ENCODE data around the gene BANK1.
"Not testable (repeated sequence)": the region's sequence is repeated elsewhere in the genome, so short reads cannot be mapped to it uniquely, and the experiment has no call there.

The BANK1 gene

GRCh38 chr4:101871962-101872676 is 81.6 kb downstream of the BANK1 start:
- Mint-ChIP-seq H3K36me3 (ENCODE audit: low read depth) (no peaks in the 10 kb centered on the region), H3K9me3 (no peaks in the 10 kb centered on the region), H3K27ac (no peak overlapping the region), H3K4me1 (ENCODE audit: low read depth) (no peaks in the 10 kb centered on the region), H3K4me3 (no peak overlapping the region), H3K27me3 (peaks cover 15% of the 10 kb centered on the region)
- no peak for DNase-seq

- H3K36me3 Mint-ChIP-seq (ENCODE audit: low read depth) = no peaks in the 10 kb centered on the region
- no peaks in the 10 kb centered on the region for H3K4me1 Mint-ChIP-seq (ENCODE audit: low read depth)
Measured at GRCh38 chr4:101885574-101885973, 95.0 kb downstream of the BANK1 start.

GRCh38 chr4:101886826-101887225 is 96.3 kb downstream of the BANK1 start:
- H3K36me3 Mint-ChIP-seq (ENCODE audit: low read depth) = no peaks in the 10 kb centered on the region
- no peaks in the 10 kb centered on the region for H3K4me1 Mint-ChIP-seq (ENCODE audit: low read depth)
- no peaks in the 10 kb centered on the region for H3K27me3 Mint-ChIP-seq
- peaks cover 7% of the 10 kb centered on the region for H3K9me3 Mint-ChIP-seq
- DNase-seq = no peak
- H3K27ac Mint-ChIP-seq = no peak overlapping the region
- no peak overlapping the region for H3K4me3 Mint-ChIP-seq

More at GRCh38 chr4:101885574-101885973, 95.0 kb downstream of the BANK1 start:
- Mint-ChIP-seq H3K9me3 (peaks cover 3% of the 10 kb centered on the region), H3K27me3 (no peaks in the 10 kb centered on the region), H3K4me3 (no peak overlapping the region), H3K27ac (no peak overlapping the region)
- DNase-seq = no peak

GRCh38 chr4:101888472-101888871 is 97.9 kb downstream of the BANK1 start:
- H3K27me3 Mint-ChIP-seq = no peaks in the 10 kb centered on the region
- H3K36me3 Mint-ChIP-seq (ENCODE audit: low read depth) = no peaks in the 10 kb centered on the region
- no peak overlapping the region for H3K27ac Mint-ChIP-seq
- DNase-seq = no peak
- H3K4me1 Mint-ChIP-seq (ENCODE audit: low read depth) = no peaks in the 10 kb centered on the region
- H3K4me3 Mint-ChIP-seq = no peak overlapping the region
- peaks cover 7% of the 10 kb centered on the region for H3K9me3 Mint-ChIP-seq

- H3K4me1 Mint-ChIP-seq (ENCODE audit: low read depth); DNase-seq; H3K27ac Mint-ChIP-seq; H3K36me3 Mint-ChIP-seq (ENCODE audit: low read depth); H3K4me3 Mint-ChIP-seq; H3K27me3 Mint-ChIP-seq; H3K9me3 Mint-ChIP-seq: not testable (repeated sequence)
Measured at GRCh38 chr4:101905527-101905926, 115.0 kb downstream of the BANK1 start.

GRCh38 chr4:101910786-101911373 is 120.3 kb downstream of the BANK1 start:
- DNase-seq = no peak
- Mint-ChIP-seq H3K36me3 (ENCODE audit: low read depth) (no peaks in the 10 kb centered on the region), H3K4me3 (no peak overlapping the region), H3K27me3 (no peaks in the 10 kb centered on the region), H3K9me3 (no peaks in the 10 kb centered on the region), H3K4me1 (ENCODE audit: low read depth) (no peaks in the 10 kb centered on the region), H3K27ac (no peak overlapping the region)

- Mint-ChIP-seq H3K27me3 (no peaks in the 10 kb centered on the region), H3K4me1 (ENCODE audit: low read depth) (no peaks in the 10 kb centered on the region), H3K9me3 (no peaks in the 10 kb centered on the region), H3K27ac (no peak overlapping the region), H3K36me3 (ENCODE audit: low read depth) (no peaks in the 10 kb centered on the region), H3K4me3 (no peak overlapping the region)
- DNase-seq = no peak
Measured at GRCh38 chr4:101911616-101912015, 121.1 kb downstream of the BANK1 start.

GRCh38 chr4:101914761-101915160 is 124.2 kb downstream of the BANK1 start:
- Mint-ChIP-seq H3K4me1 (ENCODE audit: low read depth) (no peaks in the 10 kb centered on the region), H3K36me3 (ENCODE audit: low read depth) (no peaks in the 10 kb centered on the region), H3K4me3 (no peak overlapping the region), H3K27ac (no peak overlapping the region), H3K9me3 (no peaks in the 10 kb centered on the region), H3K27me3 (no peaks in the 10 kb centered on the region)
- DNase-seq = no peak

GRCh38 chr4:101919373-101919977 is 128.9 kb downstream of the BANK1 start:
- H3K4me1 Mint-ChIP-seq (ENCODE audit: low read depth) = no peaks in the 10 kb centered on the region

GRCh38 chr4:101921370-101921769 is 130.8 kb downstream of the BANK1 start:
- no peaks in the 10 kb centered on the region for H3K27me3 Mint-ChIP-seq
- H3K4me3 Mint-ChIP-seq = no peak overlapping the region
- H3K9me3 Mint-ChIP-seq = no peaks in the 10 kb centered on the region
- H3K36me3 Mint-ChIP-seq (ENCODE audit: low read depth) = no peaks in the 10 kb centered on the region
- no peak overlapping the region for H3K27ac Mint-ChIP-seq
- no peak for DNase-seq
- H3K4me1 Mint-ChIP-seq (ENCODE audit: low read depth) = no peaks in the 10 kb centered on the region

More at GRCh38 chr4:101919373-101919977, 128.9 kb downstream of the BANK1 start:
- Mint-ChIP-seq H3K9me3 (no peaks in the 10 kb centered on the region), H3K36me3 (ENCODE audit: low read depth) (no peaks in the 10 kb centered on the region), H3K27ac (no peak overlapping the region), H3K4me3 (no peak overlapping the region), H3K27me3 (no peaks in the 10 kb centered on the region)
- no peak for DNase-seq

GRCh38 chr4:101931619-101932018 is 141.1 kb downstream of the BANK1 start:
- no peaks in the 10 kb centered on the region for H3K27me3 Mint-ChIP-seq
- H3K27ac Mint-ChIP-seq = no peak overlapping the region
- H3K9me3 Mint-ChIP-seq = peaks cover 1% of the 10 kb centered on the region
- no peak for DNase-seq
- no peaks in the 10 kb centered on the region for H3K36me3 Mint-ChIP-seq (ENCODE audit: low read depth)
- no peaks in the 10 kb centered on the region for H3K4me1 Mint-ChIP-seq (ENCODE audit: low read depth)
- no peak overlapping the region for H3K4me3 Mint-ChIP-seq

GRCh38 chr4:101933855-101934254 is 143.3 kb downstream of the BANK1 start:
- no peak for DNase-seq

GRCh38 chr4:101938836-101939235 is 148.3 kb downstream of the BANK1 start:
- Mint-ChIP-seq H3K36me3 (ENCODE audit: low read depth) (no peaks in the 10 kb centered on the region), H3K9me3 (peaks cover 5% of the 10 kb centered on the region), H3K27ac (no peak overlapping the region), H3K4me1 (ENCODE audit: low read depth) (no peaks in the 10 kb centered on the region), H3K4me3 (no peak overlapping the region), H3K27me3 (peaks cover 11% of the 10 kb centered on the region)
- no peak for DNase-seq

More at GRCh38 chr4:101933855-101934254, 143.3 kb downstream of the BANK1 start:
- no peaks in the 10 kb centered on the region for H3K4me1 Mint-ChIP-seq (ENCODE audit: low read depth)
- peaks cover 6% of the 10 kb centered on the region for H3K27me3 Mint-ChIP-seq
- no peaks in the 10 kb centered on the region for H3K36me3 Mint-ChIP-seq (ENCODE audit: low read depth)
- peaks cover 5% of the 10 kb centered on the region for H3K9me3 Mint-ChIP-seq
- H3K4me3 Mint-ChIP-seq = no peak overlapping the region
- H3K27ac Mint-ChIP-seq = no peak overlapping the region

- no peak overlapping the region for H3K27ac Mint-ChIP-seq
- no peaks in the 10 kb centered on the region for H3K36me3 Mint-ChIP-seq (ENCODE audit: low read depth)
- no peak overlapping the region for H3K4me3 Mint-ChIP-seq
- DNase-seq = no peak
- no peaks in the 10 kb centered on the region for H3K4me1 Mint-ChIP-seq (ENCODE audit: low read depth)
- H3K27me3 Mint-ChIP-seq = peaks cover 16% of the 10 kb centered on the region
- peaks cover 1% of the 10 kb centered on the region for H3K9me3 Mint-ChIP-seq
Measured at GRCh38 chr4:101941816-101942358, 151.4 kb downstream of the BANK1 start.

GRCh38 chr4:101942891-101943290 is 152.4 kb downstream of the BANK1 start:
- Mint-ChIP-seq H3K4me1 (ENCODE audit: low read depth) (no peaks in the 10 kb centered on the region), H3K27me3 (peaks cover 11% of the 10 kb centered on the region), H3K9me3 (no peaks in the 10 kb centered on the region), H3K36me3 (ENCODE audit: low read depth) (no peaks in the 10 kb centered on the region), H3K4me3 (no peak overlapping the region), H3K27ac (no peak overlapping the region)
- no peak for DNase-seq

Data from activated T-cell treated with anti-CD3 and anti-CD28 coated beads, Interleukin-2, amount 50 U/mL, for 24 hours (primary cell).